GM13976 (cell line): Measurements from ENCODE around the gene EPB41L5.
"Not testable (repeated sequence)": the region's sequence is repeated elsewhere in the genome, so short reads cannot be mapped to it uniquely, and the experiment has no call there.

ENCODE experiments used
- DNase-seq: peaks from one replicate; pipeline ENCODE4 v3.0.0; 2012; ENCODE audit warnings: low spot score
- CTCF ChIP-seq: IDR thresholded peaks from 2 replicates; pipeline ENCODE4 v1.5.1; 2012; ENCODE audit warnings: borderline replicate concordance, mild to moderate bottlenecking; ENCODE audit not compliant: insufficient read depth; ENCODE audit errors: extremely low read depth, missing control alignments, control extremely low read depth
- in situ Hi-C: fragments of 300-500 bp; cut with MboI; formaldehyde crosslinking; loops from one replicate; pipeline ENCODE4 v1.12.0; 2022; ENCODE audit warnings: low sequenced_read_pairs, mixed read lengths, inconsistent platforms; ENCODE audit not compliant: unreplicated experiment

EPB41L5 gene

GRCh38 chr2:120016800-120017199, 3.9 kb downstream of the EPB41L5 start:
- no peak for DNase-seq
- in situ Hi-C loops: no loop called here
- no peak for TF ChIP-seq CTCF

GRCh38 chr2:120017201-120017600, 4.3 kb downstream of the EPB41L5 start:
- in situ Hi-C loops: no loop called here
- DNase-seq: no peak
- no peak for TF ChIP-seq CTCF

GRCh38 chr2:120018549-120018948, 5.7 kb downstream of the EPB41L5 start:
- DNase-seq: no peak
- in situ Hi-C loops: no loop called here
- no peak for TF ChIP-seq CTCF

GRCh38 chr2:120020554-120020953, 7.7 kb downstream of the EPB41L5 start:
- no peak for DNase-seq
- no peak for TF ChIP-seq CTCF
- in situ Hi-C loops: no loop called here

GRCh38 chr2:120022505-120022904, 9.6 kb downstream of the EPB41L5 start:
- in situ Hi-C loops, DNase-seq: not testable (repeated sequence)

- no peak for DNase-seq
- no peak for TF ChIP-seq CTCF
- in situ Hi-C loops: no loop called here
Measured at GRCh38 chr2:120026890-120027289, 14.0 kb downstream of the EPB41L5 start.

GRCh38 chr2:120028795-120029194, 15.9 kb downstream of the EPB41L5 start:
- TF ChIP-seq CTCF: no peak
- in situ Hi-C loops: no loop called here
- no peak for DNase-seq
